ENCODE results near the gene SLC49A4.

SLC49A4 gene

GRCh38 chr3:122875547-122876127 lies 80.8 kb downstream of the SLC49A4 start:
- FAIRE-seq (no peak), DNase-seq (ENCODE audit: insufficient read length, low spot score) (no peak)
- TF ChIP-seq, protein P1, sequence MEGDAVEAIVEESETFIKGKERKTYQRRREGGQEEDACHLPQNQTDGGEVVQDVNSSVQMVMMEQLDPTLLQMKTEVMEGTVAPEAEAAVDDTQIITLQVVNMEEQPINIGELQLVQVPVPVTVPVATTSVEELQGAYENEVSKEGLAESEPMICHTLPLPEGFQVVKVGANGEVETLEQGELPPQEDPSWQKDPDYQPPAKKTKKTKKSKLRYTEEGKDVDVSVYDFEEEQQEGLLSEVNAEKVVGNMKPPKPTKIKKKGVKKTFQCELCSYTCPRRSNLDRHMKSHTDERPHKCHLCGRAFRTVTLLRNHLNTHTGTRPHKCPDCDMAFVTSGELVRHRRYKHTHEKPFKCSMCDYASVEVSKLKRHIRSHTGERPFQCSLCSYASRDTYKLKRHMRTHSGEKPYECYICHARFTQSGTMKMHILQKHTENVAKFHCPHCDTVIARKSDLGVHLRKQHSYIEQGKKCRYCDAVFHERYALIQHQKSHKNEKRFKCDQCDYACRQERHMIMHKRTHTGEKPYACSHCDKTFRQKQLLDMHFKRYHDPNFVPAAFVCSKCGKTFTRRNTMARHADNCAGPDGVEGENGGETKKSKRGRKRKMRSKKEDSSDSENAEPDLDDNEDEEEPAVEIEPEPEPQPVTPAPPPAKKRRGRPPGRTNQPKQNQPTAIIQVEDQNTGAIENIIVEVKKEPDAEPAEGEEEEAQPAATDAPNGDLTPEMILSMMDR (IDR thresholded peaks at IDR 0.05; ENCODE audit: insufficient read depth, missing control alignments): no peak

DNA sequence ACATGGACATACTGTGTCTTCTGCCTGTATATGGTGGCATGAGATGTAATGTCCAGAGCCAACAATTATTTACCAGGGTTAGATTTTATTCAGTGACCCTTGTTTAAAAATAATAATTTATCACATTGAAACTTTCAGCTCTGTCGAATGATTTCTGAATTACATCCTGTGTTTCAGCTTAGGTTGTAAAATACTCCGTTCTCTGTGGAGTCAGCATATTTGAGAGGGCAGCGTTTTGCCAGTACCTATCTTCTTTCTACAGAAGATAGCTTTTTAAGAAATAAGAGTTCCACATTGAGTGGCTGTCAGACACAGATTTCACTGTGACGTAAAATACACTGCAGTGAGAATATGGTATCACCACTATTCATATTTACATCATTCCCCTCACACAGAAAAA lies 85.3 kb downstream of the SLC49A4 start:
- DNase-seq (ENCODE audit: insufficient read length, low spot score): no peak
- TF ChIP-seq, protein P1 (IDR thresholded peaks at IDR 0.05; ENCODE audit: insufficient read depth, missing control alignments): no peak
- peak; percentile 25 for FAIRE-seq

- FAIRE-seq: no peak
- TF ChIP-seq, protein P1 (IDR thresholded peaks at IDR 0.05; ENCODE audit: insufficient read depth, missing control alignments): no peak
- no peak for DNase-seq (ENCODE audit: insufficient read length, low spot score)
Measured at GRCh38 chr3:122880624-122881023, 85.8 kb downstream of the SLC49A4 start.

GRCh38 chr3:122882361-122882947 lies 87.6 kb downstream of the SLC49A4 start:
- FAIRE-seq (peak; percentile 87), DNase-seq (ENCODE audit: insufficient read length, low spot score) (no peak)
- TF ChIP-seq, protein P1 (IDR thresholded peaks at IDR 0.05; ENCODE audit: insufficient read depth, missing control alignments): no peak

DNA sequence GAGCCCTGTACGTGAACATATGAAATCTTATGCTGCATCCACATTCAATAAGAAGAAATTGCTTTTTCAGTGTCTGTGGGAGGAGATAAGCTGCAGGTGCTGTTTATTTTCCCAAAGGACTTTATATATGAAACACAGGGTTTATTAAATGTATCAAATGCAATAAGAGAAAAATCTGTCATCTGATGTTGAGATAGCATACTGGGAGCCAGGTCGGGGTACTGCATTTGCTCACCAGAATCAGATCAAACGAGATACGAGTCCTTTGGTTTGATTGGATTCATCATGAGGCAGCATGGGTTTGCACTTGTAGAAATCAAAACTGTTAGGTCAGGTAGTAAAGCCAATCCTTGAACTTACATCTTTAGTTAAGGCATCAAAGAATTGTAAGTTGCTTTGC lies 91.4 kb downstream of the SLC49A4 start:
- TF ChIP-seq, protein P1 (IDR thresholded peaks at IDR 0.05; ENCODE audit: insufficient read depth, missing control alignments): no peak
- DNase-seq (ENCODE audit: insufficient read length, low spot score): no peak
- no peak for FAIRE-seq

DNA sequence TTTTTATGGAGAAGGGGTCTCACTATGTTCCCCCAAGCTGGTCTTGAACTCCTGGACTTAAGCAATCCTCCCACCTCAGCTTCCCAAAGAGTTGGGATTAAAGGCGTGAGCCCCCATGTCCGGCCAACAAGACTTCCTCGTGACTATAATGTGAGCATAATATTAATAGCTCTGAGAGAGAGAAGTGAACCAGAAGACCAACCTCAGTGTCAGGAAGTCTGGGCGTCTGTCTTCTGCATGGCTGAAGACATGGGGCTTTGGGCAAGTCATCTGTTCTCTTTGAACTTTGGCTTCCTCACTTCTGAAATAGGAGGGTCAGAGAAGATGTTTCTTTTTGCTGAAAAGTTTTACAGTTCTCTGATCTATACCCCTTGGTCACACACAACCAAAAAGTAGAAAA lies 92.1 kb downstream of the SLC49A4 start:
- TF ChIP-seq, protein P1 (IDR thresholded peaks at IDR 0.05; ENCODE audit: insufficient read depth, missing control alignments): no peak
- DNase-seq (ENCODE audit: insufficient read length, low spot score) (no peak), FAIRE-seq (no peak)

DNA sequence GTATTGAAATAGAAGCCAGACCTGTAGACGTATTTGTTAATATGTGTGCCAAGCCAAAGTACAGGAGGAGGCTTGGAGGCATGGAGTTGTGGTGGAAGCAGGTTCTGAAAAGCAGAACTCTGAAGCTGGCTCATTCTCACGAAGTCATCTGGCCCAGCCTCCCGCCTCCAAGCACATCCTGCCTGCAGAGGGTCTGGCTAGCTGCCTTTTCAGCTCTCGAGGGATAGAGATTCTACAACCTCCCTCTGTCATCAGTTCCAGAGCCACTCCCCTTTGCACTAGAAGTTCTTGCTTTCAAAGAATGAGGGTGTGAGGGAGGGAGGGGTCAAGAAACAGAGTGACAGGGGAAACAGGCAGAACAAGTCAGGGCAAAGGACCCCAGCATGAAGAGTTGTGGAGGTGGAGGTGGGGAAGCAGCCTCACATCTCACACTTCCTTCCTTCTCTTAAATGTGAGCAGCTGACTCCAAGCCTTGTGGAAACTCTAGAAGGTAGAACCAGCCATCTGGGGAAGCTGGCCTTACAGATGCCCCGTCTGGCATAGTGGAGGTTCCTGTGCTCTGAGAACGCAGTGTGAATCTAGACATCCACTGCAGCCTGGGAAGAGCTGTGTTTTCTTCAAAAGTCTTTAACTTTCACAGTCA lies 95.3 kb downstream of the SLC49A4 start:
- no peak for FAIRE-seq
- no peak for DNase-seq (ENCODE audit: insufficient read length, low spot score)
- TF ChIP-seq, protein P1 (IDR thresholded peaks at IDR 0.05; ENCODE audit: insufficient read depth, missing control alignments): no peak

Data from D721Med (cell line).